Tibial nerve (tissue), 4 donors: ENCODE measurements around the gene CARMIL1.

Experiments used
- CTCF ChIP-seq, 5 experiments: fragments of 200-600 bp in 3 of 5; fragments of 450-650 bp in 2 of 5; sonication (generic) in 3 of 5; IDR thresholded peaks; one replicate each; pipeline ENCODE4 v1.5.1; 2016 to 2019; ENCODE audit warnings: antibody characterized with exemption in 5 of 5, mild to moderate bottlenecking in 3 of 5, moderate library complexity in 2 of 5
- EP300 ChIP-seq, 2 donors: sonication (generic); formaldehyde crosslinking; IDR thresholded peaks; one replicate each; pipeline ENCODE4 v1.6.1; 2017; ENCODE audit warnings: antibody characterized with exemption in 2 of 2, mild to moderate bottlenecking in 1 of 2

DNA sequence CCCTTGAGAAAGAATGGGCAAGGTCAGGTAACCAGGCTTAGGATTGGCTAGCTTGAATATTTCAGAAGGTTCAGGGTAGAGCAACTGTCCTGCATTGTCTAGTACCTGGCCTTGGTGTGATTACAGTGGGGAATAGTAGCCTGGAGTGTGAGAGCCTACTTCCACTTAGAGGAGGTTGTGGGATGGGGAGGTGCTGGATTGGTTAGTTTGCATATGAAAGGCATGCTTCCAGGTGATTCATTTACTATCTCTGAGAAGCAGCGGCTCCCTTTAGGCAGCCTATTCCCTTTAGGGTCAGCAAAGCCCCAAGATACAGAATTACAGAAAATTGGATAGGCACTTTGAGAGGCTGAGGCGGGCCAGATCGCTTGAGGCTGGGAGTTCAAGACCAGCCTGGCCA lies 347.8 kb downstream of the CARMIL1 start:
- no peak for TF ChIP-seq EP300 (IDR thresholded peaks at IDR 0.05)
- TF ChIP-seq CTCF (IDR thresholded peaks at IDR 0.05) = no peak
